ACC112 (cell line): Measurements from ENCODE around the gene ZNF682.
"Not testable (repeated sequence)": the region's sequence is repeated elsewhere in the genome, so short reads cannot be mapped to it uniquely, and the experiment has no call there.

Experiments used
- H2AFZ ChIP-seq: fragments of 200-600 bp; sonication (generic); one replicate; pipeline ENCODE4 v1.6.0; 2017; ENCODE audit warnings: antibody characterized with exemption, low read length; ENCODE audit not compliant: unreplicated experiment
- H3K27ac ChIP-seq: fragments of 200-600 bp; sonication (generic); 2 replicates; pipeline ENCODE4 v1.5.1; 2014; ENCODE audit warnings: low read depth, mild to moderate bottlenecking, antibody characterized with exemption, low read length, moderate library complexity
- H3K27me3 ChIP-seq: fragments of 200-600 bp; sonication (generic); 2 replicates; pipeline ENCODE4 v1.6.1; 2014; ENCODE audit warnings: mild to moderate bottlenecking, antibody characterized with exemption, low read length, moderate library complexity, mixed read lengths; ENCODE audit not compliant: insufficient read depth
- H3K36me3 ChIP-seq: fragments of 200-600 bp; sonication (generic); 2 replicates; pipeline ENCODE4 v1.6.1; 2016; ENCODE audit warnings: mild to moderate bottlenecking, antibody characterized with exemption, low read length, moderate library complexity, mixed read lengths; ENCODE audit not compliant: insufficient read depth
- H3K4me1 ChIP-seq: fragments of 200-600 bp; sonication (generic); one replicate; pipeline ENCODE4 v1.6.1; 2016; ENCODE audit warnings: low read length, mixed read lengths; ENCODE audit not compliant: insufficient read depth, unreplicated experiment, control insufficient read depth
- H3K4me3 ChIP-seq: fragments of 200-600 bp; sonication (generic); 2 replicates; pipeline ENCODE4 v1.5.1; 2014; ENCODE audit warnings: mild to moderate bottlenecking, low read depth, low read length
- H3K79me2 ChIP-seq: fragments of 200-600 bp; sonication (generic); one replicate; pipeline ENCODE4 v1.6.0; 2016; ENCODE audit warnings: low read length; ENCODE audit not compliant: control insufficient read depth, unreplicated experiment, insufficient read depth

Gene ZNF682

DNA sequence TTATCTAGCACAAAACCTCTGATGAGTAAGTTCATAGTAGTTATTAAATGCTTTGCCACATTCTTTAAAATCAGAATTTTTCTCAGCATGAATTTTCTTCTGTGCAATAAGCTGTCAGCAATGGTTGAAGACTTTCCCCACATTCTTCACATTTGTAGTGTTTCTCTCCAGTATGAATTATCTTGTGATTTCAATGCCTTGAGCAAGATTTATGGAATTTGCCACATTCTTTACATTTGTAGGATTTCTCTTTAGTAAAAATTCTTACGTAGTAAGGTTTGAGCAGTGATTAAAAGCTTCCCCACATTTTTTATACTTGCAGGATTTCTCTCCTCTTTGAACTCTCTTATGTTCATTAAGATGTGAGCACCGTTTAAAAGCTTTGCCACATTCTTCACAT lies 33.6 kb downstream of the ZNF682 start:
- no peaks in the 10 kb centered on the region for H3K27me3 ChIP-seq
- H3K79me2 ChIP-seq = no peaks in the 10 kb centered on the region
- peaks cover 31% of the 10 kb centered on the region for H3K36me3 ChIP-seq
- no peak overlapping the region for H3K27ac ChIP-seq
- H3K4me1 ChIP-seq = no peaks in the 10 kb centered on the region
- H2AFZ ChIP-seq = no peak overlapping the region
- H3K4me3 ChIP-seq = no peak overlapping the region

DNA sequence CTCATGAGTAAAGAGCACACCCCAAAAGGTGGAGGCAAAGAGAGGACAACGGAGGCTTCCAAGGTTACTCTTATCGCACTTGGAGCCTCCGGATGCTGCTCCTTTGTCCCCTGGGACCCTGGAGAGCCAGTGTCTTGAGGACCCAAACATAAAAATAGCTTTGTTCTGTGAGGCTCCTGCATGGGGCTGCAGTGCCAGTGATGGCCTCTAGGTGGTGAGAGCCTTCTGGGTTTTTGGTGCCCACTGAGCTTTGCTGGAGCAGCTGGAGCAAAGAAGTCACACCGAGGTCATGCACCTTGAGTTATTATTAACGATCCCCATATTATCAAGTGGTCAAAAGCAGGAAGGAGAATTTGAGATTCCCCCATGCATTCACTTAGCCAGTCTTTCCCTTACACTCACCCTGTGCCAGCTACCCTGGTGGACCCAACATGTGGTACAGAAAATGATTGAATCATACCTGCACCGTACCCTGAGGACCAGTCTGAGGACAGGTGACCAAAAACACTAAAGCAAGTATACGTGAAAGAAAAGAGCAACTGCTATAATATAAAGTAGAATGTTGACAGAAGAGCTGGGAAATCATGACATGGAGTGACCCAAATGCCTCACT lies 41.5 kb downstream of the ZNF682 start:
- Histone ChIP-seq H3K4me3 (no peak overlapping the region), H3K27me3 (no peaks in the 10 kb centered on the region; the same call in 1 of the 2 replicates), H3K36me3 (no peaks in the 10 kb centered on the region), H2AFZ (no peak overlapping the region), H3K4me1 (no peaks in the 10 kb centered on the region), H3K27ac (no peak overlapping the region), H3K79me2 (no peaks in the 10 kb centered on the region)

DNA sequence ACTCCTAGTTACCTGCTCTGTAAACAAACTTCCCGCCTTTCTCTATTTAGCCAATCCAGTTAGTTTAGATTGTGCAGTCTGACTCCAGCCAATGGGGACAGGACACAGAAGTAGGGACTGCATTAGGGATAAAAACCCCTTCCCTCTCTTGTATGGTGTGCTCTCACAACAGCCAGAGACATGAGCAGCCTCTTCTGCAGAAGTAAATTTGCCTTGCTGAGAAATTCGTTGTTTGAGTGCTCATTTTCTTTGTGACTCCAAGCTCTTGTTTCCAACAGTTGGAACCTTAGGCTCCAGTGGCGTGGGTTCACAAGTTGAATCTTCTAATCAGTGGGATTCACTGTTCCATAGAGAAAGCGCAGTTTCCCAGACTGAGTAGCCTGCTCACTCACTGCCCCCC lies 72.4 kb downstream of the ZNF682 start:
- Histone ChIP-seq H3K36me3 (no peaks in the 10 kb centered on the region), H3K27ac (no peak overlapping the region), H2AFZ (no peak overlapping the region), H3K27me3 (no peaks in the 10 kb centered on the region; the same call in 1 of the 2 replicates), H3K4me3 (no peak overlapping the region), H3K79me2 (no peaks in the 10 kb centered on the region), H3K4me1 (no peaks in the 10 kb centered on the region)

DNA sequence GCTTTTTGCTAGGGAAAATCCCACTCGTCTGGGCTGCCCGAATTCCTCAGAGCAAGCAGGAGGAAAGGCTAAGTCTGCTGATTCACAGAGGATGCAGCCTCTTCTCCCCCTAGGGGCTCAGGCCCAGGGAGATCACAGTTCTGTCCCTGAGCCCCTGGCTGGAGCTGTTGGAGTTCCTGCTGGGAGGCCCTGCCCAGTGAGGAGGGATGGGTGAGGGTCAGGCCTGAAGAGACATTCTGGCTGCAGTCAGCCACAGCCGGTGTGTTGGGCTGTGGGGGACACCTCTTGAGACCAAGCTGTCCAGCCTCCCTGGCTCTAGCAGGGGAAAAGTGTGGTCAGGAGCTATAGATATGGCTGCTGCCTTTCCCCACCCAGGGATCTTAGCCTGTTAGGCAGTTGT lies 73.2 kb downstream of the ZNF682 start:
- not testable (repeated sequence) for H3K36me3 ChIP-seq, H2AFZ ChIP-seq, H3K4me3 ChIP-seq

DNA sequence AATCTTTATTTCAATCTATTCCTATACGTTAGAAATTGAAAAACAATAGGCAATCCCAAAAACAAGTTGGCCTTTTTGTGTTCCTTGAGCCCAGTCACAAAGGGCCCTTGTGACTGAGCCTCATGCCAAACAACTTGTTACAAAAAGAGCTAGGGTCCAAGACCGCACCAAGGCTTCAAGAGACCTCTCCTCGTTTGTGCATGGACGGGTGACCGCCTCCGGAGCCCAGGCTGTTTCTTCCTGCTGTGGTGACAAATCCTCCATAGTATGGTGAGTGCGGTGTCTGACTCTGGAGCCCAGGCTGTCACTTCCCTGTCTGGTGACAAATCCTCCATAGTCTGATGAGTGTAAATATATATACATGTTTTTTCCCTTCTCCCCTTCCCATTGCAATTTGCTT lies 74.9 kb downstream of the ZNF682 start:
- no peaks in the 10 kb centered on the region for H3K4me1 ChIP-seq
- no peak overlapping the region for H3K4me3 ChIP-seq
- H2AFZ ChIP-seq = no peak overlapping the region
- H3K27ac ChIP-seq = no peak overlapping the region
- no peaks in the 10 kb centered on the region; the same call in 1 of the 2 replicates for H3K27me3 ChIP-seq
- no peaks in the 10 kb centered on the region for H3K79me2 ChIP-seq
- no peaks in the 10 kb centered on the region for H3K36me3 ChIP-seq

More for the DNA sequence above, 73.2 kb downstream of the ZNF682 start:
- not testable (repeated sequence) for H3K27me3 ChIP-seq, H3K79me2 ChIP-seq, H3K27ac ChIP-seq, H3K4me1 ChIP-seq

DNA sequence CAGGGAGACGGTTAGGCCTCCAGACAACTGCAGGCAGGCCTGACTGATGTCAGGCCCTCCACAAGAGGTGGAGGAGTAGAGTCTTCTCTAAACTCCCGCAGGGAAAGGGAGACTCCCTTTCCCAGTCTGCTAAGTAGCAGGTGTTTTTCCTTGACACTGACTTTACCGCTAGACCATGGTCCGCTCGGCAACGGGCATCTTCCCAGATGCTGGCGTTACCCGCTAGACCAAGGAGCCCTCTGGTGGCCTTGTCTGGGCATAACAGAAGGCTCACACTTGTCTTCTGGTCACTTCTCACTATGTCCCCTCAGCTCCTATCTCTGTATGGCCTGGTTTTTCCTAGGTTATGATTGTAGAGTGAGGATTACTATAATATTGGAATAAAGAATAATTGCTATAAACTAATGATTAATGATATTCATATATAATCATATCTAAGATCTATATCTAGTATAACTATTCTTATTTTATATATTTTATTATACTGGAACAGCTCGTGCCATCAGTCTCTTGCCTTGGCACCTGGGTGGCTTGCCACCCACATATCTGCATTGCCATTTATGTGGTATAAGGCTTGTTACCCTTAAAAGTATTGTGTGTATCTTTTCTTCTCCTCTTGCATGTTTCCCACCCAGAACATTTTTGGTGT lies 80.0 kb downstream of the ZNF682 start:
- not testable (repeated sequence) for H3K4me3 ChIP-seq, H3K27ac ChIP-seq, H3K4me1 ChIP-seq, H3K27me3 ChIP-seq, H3K79me2 ChIP-seq, H2AFZ ChIP-seq, H3K36me3 ChIP-seq

DNA sequence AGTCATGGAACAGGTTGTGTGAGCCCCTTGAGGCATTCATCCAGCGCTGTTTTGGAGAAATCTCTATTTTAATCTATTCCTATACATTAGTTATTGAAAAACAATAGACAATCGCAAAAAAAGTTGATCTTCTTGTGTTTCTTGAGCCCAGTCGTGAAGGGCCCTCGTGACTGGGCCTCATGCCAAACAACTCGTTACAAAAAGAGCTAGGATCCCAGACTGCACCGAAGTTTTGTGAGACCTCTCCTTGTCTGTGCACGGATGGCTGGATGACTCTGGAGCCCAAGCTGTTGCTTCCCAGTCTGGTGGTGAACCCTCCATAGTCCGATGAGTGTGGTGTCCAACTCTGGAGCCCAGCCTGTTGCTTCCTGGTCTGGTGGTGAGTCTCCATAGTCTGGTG lies 81.5 kb downstream of the ZNF682 start:
- not testable (repeated sequence) for H3K4me3 ChIP-seq, H2AFZ ChIP-seq, H3K36me3 ChIP-seq, H3K79me2 ChIP-seq, H3K27ac ChIP-seq, H3K4me1 ChIP-seq, H3K27me3 ChIP-seq

DNA sequence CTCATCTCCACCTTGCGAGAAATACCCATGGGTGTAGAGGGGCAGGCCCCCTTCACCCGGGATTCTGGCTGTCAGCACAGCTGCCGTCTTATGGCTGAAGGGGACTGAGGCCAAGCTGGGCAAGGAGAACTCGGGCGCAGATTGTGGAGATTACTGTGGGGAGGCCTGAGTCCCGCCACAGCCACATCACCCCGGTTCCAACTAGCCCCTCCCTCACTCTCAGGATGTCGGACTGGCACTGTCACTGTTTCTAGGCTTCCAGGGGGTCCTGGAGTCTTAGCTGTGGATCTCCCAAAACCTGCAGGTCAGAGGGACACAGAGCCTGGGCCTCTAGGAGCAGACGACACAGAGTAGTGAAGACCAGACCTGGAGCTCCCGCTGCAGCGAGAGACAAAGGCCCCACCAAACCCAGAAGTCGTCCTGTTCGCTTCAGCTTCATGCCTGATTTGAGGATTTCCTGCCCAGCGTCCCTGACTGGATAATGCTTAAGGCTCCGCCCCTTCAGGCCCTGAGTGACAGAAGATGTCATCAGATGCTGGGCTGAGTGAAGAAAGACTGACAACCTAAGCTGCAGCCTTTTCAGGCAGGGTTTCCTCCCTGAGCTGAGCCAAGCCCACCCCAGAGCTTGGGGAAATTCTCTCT lies 82.8 kb downstream of the ZNF682 start:
- Histone ChIP-seq H3K36me3 (no peaks in the 10 kb centered on the region), H3K27ac (no peak overlapping the region), H3K4me3 (no peak overlapping the region), H2AFZ (no peak overlapping the region), H3K4me1 (no peaks in the 10 kb centered on the region), H3K79me2 (no peaks in the 10 kb centered on the region), H3K27me3 (no peaks in the 10 kb centered on the region)

DNA sequence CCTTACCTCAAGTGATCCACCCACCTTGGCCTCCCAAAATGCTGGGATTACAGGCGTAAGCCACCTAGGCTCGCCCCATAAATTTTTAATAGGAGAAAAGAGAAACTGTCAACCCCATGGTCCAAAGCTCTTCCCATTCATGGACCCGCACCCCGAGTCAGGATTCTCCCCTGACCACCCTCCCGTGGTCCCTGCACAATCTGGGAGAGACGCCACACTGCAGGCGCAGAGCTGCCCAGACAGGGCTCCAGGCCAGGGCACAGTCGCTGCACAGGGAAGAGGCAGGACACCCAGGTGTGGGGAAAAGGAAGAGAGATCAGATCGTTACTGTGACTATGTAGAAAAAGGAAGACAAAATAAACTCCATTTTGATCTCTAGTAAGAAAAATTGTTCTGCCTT lies 84.1 kb downstream of the ZNF682 start:
- no peaks in the 10 kb centered on the region for H3K4me1 ChIP-seq
- no peaks in the 10 kb centered on the region for H3K79me2 ChIP-seq

More for the DNA sequence above, 84.1 kb downstream of the ZNF682 start:
- Histone ChIP-seq H2AFZ (no peak overlapping the region), H3K4me3 (no peak overlapping the region), H3K36me3 (no peaks in the 10 kb centered on the region), H3K27me3 (no peaks in the 10 kb centered on the region), H3K27ac (no peak overlapping the region)
